AG08395 (cell line): ENCODE results near the gene ASB16.
A peak's percentile ranks its signal among the peaks of the same experiment; 100 is the strongest.

Experiments
- DNase-seq: peaks from one replicate; pipeline ENCODE4 v3.0.0; 2012; ENCODE audit warnings: mixed read lengths, low spot score

Gene ASB16

GRCh38 chr17:44209786-44210341, 39.4 kb downstream of the ASB16 start:
- DNase-seq, result no peak

- DNase-seq, result peak; percentile 92
Measured at GRCh38 chr17:44210342-44211192, 40.1 kb downstream of the ASB16 start.

- no peak for DNase-seq
Measured at GRCh38 chr17:44211281-44212265, 41.1 kb downstream of the ASB16 start.

GRCh38 chr17:44212507-44213402, 42.3 kb downstream of the ASB16 start:
- no peak for DNase-seq

- DNase-seq, result no peak
Measured at GRCh38 chr17:44213403-44214229, 43.1 kb downstream of the ASB16 start.

GRCh38 chr17:44214230-44214494, 43.7 kb downstream of the ASB16 start:
- DNase-seq, result no peak

- no peak for DNase-seq
Measured at GRCh38 chr17:44214896-44215295, 44.4 kb downstream of the ASB16 start.

- DNase-seq, result no peak
Measured at GRCh38 chr17:44216173-44216572, 45.7 kb downstream of the ASB16 start.

- no peak for DNase-seq
Measured at GRCh38 chr17:44216694-44217093, 46.2 kb downstream of the ASB16 start.

GRCh38 chr17:44217738-44218343, 47.3 kb downstream of the ASB16 start:
- DNase-seq, result no peak

GRCh38 chr17:44218344-44219107, 48.0 kb downstream of the ASB16 start:
- peak; percentile 93 for DNase-seq

GRCh38 chr17:44219108-44219615, 48.7 kb downstream of the ASB16 start:
- peak; percentile 73 for DNase-seq

GRCh38 chr17:44219616-44220212, 49.2 kb downstream of the ASB16 start, which contains the start of gene UBTF:
Gene UBTF, minus strand, starts transcription at chr17:44219675. Its CDS starts 1,446 bp downstream, at chr17:44218229.
- no peak for DNase-seq

- peak; percentile 51 for DNase-seq
Measured at GRCh38 chr17:44220213-44221083, 49.9 kb downstream of the ASB16 start.

GRCh38 chr17:44221084-44221861, 50.8 kb downstream of the ASB16 start:
- DNase-seq, result peak; percentile 76

GRCh38 chr17:44221862-44222111, 51.3 kb downstream of the ASB16 start:
- no peak for DNase-seq
